ENCODE data around the gene CYP2U1. TPM values are rescaled to one million over a fixed set of nuclear protein-coding genes. Genes with fewer than 3 reads are reported as not detected.

Gene CYP2U1
- total RNA-seq, 1 experiment from 2014 or later, result 1.2 TPM

DNA sequence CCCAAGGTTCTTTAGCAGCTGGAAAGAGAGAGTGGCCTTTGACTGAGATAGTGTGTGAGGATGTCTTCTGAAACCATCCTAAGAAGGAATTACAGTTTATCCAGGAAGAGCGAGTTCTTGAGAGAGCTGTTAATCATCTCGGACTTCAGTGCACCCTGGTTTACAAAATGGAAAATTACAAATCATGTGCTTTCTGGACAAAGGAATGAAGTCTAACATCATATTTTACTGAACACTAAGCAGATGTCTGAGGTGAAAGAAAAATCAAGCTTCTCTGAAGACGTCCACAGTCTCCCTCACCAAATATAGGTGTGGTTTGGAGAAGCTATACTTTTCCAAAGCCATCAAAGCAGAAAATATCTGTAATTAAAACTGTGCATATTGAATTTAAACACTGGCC, 30.8 kb upstream of the CYP2U1 start:
- ATAC-seq, result no peak
- no peaks in the 10 kb centered on the region for H3K9me3 ChIP-seq (ENCODE audit: control insufficient read depth, insufficient read depth, low read depth, low read length)
- H3K4me1 ChIP-seq (ENCODE audit: control insufficient read depth, insufficient read depth, low read length), result no peaks in the 10 kb centered on the region
- ChIA-PET CTCF (no interaction called here), POLR2A (no interaction called here)
- no peak for DNase-seq (ENCODE audit: low read depth, low spot score)
- no peaks in the 10 kb centered on the region for H3K27me3 ChIP-seq (ENCODE audit: control insufficient read depth, insufficient read depth, low read length)
- no TSS peak for BruUV-seq (replicated peaks)
- H3K27ac ChIP-seq (ENCODE audit: low read length), result no peak overlapping the region
- in situ Hi-C loops (cut with HindIII; ENCODE audit: low pct_unique_long_range_greater_than_20kb, low sequenced_read_pairs) (no loop called here), intact Hi-C loops (cut with micrococcal nuclease; ENCODE audit: unreplicated experiment) (no loop called here)
- TF ChIP-seq CTCF (IDR thresholded peaks at IDR 0.05) (no peak), TCF7L2 (IDR thresholded peaks at IDR 0.05; ENCODE audit: low read depth, low read length) (no peak), POLR2AphosphoS5 (IDR thresholded peaks at IDR 0.05; ENCODE audit: low read depth, low read length) (no peak)
- no peaks in the 10 kb centered on the region for H3K36me3 ChIP-seq (ENCODE audit: control insufficient read depth, insufficient read depth, low read length)
- H3K4me3 ChIP-seq (ENCODE audit: low read depth in 2 of 2, low read length in 2 of 2), result no peak overlapping the region

- no peak for ATAC-seq
- H3K27me3 ChIP-seq (ENCODE audit: control insufficient read depth, insufficient read depth, low read length), result no peaks in the 10 kb centered on the region
- TF ChIP-seq CTCF (IDR thresholded peaks at IDR 0.05) (no peak), TCF7L2 (IDR thresholded peaks at IDR 0.05; ENCODE audit: low read depth, low read length) (no peak), SIN3A (IDR thresholded peaks at IDR 0.05; ENCODE audit: borderline replicate concordance, insufficient read depth, low read depth, low read length) (no peak), REST (IDR thresholded peaks at IDR 0.05; ENCODE audit: insufficient read depth in 1 of 2, low read depth in 2 of 2, low read length in 1 of 2) (no peak), POLR2AphosphoS5 (IDR thresholded peaks at IDR 0.05; ENCODE audit: low read depth, low read length) (no peak)
- BruUV-seq (replicated peaks), result no TSS peak
- in situ Hi-C loops (cut with HindIII; ENCODE audit: low pct_unique_long_range_greater_than_20kb, low sequenced_read_pairs), result no loop called here
- H3K27ac ChIP-seq (ENCODE audit: low read length), result no peak overlapping the region
- no peak overlapping the region for H3K4me3 ChIP-seq (ENCODE audit: low read depth in 2 of 2, low read length in 2 of 2)
- POLR2A ChIA-PET, result no interaction called here
- intact Hi-C loops (cut with micrococcal nuclease; ENCODE audit: unreplicated experiment), result no loop called here
- H3K9me3 ChIP-seq (ENCODE audit: control insufficient read depth, insufficient read depth, low read depth, low read length), result no peaks in the 10 kb centered on the region
- no peaks in the 10 kb centered on the region for H3K4me1 ChIP-seq (ENCODE audit: control insufficient read depth, insufficient read depth, low read length)
- no peaks in the 10 kb centered on the region for H3K36me3 ChIP-seq (ENCODE audit: control insufficient read depth, insufficient read depth, low read length)
- CTCF ChIA-PET, result interaction anchor here (0.6 kb wide), 1 partner anchor 75 kb away, joined by 3 read pairs; no protein-coding TSS in a partner anchor
- DNase-seq (ENCODE audit: low read depth, low spot score), result no peak
These were observed 30.0 kb upstream of the CYP2U1 start for GRCh38 chr4:107901213-107901934.

Data from Panc1 (cell line).